Kidney capillary endothelial cell (primary cell): Measurements from ENCODE around the gene ARFRP1.
"Not testable (repeated sequence)": the region's sequence is repeated elsewhere in the genome, so short reads cannot be mapped to it uniquely, and the experiment has no call there.

ENCODE experiments used
- DNase-seq: peaks from one replicate; pipeline ENCODE4 v3.0.0-alpha.2; 2018; ENCODE audit warnings: low spot score

ARFRP1 gene

DNA sequence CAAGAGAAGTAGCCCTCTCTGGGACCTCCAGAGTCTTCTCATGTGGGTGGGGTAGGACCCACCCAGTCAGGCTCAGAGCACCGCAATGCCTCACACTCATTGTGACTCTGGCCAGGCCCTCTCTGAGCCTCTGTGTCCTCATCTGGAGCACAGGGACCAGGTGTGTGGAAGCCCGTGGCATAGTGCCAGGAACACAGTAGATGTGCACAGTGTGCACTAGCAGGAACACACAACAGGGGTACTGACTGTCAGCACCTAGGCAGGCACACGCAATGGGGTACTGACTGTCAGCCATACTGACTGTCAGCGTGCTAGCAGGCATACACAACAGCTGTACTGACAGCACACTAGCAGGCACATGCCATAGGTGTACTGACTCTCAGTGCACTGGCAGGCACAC is 52.5 kb downstream of the ARFRP1 start:
- DNase-seq: no peak

DNA sequence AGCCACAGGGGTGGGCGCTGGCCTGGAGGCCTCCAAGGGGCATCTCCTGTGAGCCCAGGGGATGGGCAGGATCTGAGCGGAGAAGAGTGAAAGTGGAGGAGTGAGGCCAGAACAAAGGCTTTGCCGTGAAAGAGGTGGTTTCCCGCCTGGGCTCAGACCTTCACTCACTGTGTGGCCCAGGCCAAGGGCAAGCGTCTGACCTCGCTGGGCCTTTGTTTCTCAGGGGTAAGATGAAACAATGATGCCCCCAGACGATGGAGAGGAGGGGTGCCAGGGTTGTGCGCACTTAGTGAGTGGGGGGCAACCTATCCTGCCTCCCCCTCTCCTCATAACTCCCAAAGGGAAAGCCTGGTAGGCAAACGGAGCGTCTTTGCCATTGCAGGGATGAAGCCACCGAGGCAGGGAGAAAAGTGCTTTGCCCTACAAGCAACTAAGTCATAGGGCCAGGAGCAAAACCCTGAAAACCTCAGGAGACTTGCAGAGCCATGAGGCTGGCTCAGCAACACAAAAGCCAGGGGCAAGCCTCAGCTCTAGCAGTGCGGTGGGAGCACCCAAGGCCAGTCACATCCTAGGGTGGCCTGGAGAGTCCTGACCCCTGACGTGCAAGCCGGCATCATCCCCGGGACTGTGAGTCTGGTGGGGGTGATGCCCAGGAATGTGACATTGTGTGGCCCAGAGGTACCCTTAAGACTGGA is 53.7 kb downstream of the ARFRP1 start:
- DNase-seq: no peak

DNA sequence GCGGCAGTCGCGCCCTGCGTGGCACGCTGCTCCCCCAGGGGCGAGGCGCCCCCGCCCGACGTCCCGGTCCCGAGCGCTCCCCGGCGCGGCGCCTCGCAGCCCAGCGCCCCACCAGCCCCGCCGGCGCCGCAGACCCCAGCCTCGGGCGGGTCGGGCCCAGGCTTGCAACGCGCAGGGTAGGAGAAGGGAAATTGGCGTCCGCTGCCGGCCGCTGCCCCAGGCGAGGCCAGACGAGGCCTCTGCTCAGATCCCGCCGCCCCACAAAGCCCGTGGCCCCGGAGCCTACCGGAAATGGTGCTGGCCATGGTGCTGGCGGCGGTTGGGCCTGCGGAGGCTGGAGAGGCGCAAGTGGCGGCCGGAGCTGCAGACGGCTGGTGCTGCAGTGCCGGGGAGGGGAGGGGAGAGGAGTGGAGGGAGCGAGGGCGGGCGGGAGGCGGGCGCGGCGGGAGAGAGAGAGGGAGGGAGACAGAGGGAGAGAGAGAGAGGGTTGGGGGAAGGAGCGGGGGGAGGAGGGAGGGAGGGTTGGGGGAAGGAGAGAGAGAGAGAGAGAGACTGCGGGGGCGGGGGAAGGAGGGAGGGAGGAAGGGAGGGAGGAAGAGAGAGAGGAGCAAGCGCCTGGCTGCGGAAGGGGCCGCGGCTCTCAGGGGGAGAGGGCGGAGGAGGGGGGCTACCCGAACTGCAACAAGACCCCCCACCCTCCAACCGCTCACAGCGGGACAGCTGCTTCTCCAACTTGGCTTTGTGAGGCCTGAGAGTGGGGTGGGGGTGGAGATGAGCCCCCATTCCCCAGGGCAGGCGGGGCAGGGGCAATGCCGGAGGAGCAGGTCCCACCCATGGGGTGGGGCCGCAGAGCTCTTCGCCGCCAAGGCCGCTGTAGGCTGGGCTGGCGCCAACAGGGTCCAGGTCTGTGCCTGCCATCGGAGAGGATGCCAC is 54.5 kb downstream of the ARFRP1 start, which contains the start of gene STMN3:
STMN3 (minus strand) TSS at position 384 of the 933 bp plus-strand sequence; CDS start at position 305, 79 bp downstream.
- peak; percentile 45 for DNase-seq

DNA sequence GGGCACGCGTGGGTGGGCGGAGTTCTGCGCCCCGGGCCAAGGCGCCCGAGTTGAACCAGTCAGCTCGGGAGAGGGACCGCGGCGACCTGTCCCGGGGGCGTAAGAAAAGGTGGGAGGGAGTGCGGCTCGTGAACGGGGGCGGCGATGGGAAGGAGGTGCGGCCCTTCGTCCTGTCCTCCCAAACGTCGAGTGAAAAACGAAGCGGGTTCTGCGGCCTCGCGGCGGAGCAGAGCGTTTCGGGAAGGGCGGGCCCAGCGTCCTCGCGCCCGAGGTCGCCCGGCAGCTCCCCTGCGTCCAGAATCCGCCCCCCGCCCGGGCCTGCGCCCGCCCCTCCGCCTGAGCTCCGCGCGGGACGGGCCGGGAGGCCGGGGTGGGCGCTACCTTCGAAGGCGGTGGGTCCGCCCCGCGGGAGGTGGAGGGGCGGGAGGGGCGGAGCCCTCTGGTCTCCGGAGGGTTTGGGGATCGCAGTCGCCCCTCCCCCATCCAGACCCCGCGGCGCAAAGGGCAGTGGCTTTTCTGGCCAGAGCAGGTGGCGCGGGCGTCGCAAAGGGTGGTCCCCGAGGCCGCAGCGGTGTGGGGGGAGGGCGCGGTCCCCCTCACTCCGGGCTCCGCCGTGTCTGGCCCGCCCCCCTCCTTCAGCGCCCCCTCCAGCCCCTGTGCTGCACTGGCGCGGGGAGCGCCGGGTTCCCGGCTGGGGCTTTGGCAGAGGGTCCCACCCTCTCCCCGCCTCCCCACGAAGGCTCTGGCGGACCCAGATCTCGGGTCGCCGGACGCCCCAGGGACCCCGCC is 55.4 kb downstream of the ARFRP1 start:
- DNase-seq: no peak

DNA sequence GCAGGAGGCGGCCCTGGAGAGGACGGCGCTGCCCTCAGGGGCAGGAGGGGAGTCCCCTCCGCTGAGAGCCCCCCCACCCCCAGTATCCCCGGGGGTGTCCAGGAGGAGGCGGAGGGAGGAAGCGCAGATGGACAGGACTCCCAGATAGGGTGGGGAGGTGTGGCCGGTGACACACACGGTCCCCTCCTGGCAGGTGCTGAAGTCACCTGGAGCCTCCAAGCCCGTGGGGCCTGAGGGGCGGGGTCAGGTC is 55.9 kb downstream of the ARFRP1 start:
- no peak for DNase-seq

DNA sequence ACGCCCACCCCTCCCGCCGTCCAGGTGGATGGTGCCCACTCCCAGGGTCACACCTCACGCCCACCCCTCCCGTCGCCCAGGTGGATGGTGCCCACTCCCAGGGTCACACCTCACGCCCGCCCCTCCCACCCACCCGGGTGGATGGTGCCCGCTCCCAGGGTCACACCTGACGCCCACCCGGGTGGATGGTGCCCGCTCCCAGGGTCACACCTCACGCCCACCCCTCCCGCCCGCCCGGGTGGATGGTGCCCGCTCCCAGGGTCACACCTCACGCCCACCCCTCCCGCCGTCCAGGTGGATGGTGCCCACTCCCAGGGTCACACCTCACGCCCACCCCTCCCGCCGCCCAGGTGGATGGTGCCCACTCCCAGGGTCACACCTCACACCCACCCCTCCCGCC is 57.3 kb downstream of the ARFRP1 start:
- DNase-seq: not testable (repeated sequence)

DNA sequence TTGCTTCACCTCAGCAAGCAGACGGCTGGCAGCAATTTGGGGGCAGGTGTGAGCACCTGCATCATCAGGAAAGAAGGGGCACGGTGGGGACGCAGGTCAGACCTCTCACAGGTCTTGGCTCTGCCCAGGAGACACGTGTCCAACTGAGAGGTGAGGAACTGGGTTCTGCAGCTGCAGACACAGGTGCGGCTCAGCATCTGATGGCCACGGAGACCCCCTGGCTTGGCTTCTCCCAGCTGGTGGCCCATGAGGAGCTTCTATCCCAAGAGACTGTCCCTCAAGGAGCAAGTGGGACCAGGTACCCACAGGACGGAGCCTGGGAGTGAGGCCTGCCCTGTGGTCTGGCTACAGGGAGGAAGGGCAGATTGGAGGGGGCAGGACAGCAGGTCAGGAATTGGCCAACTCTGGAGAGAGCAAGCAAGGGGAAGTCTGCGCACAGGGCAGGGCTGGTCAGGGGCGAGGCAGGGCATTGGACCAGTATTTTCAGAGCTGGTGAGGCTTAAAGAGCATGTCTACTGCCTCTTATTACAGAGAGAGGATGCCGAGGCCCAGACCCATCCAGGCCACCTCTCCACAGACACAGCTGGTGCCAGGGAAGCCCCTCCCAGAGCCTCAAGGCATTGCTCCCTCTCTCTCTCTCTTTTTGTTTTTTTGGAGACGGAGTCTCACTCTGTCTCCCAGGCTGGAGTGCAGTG is 58.7 kb downstream of the ARFRP1 start:
- DNase-seq: no peak
